Esophagus mucosa (tissue), 1 donor: Measurements from ENCODE around the gene TMEM63A. TPM values are rescaled to one million over a fixed set of nuclear protein-coding genes. Genes with fewer than 3 reads are reported as not detected.

ENCODE experiments used
- ATAC-seq: fragments of 200-7000 bp; cut with Tn5 transposase; one replicate; pipeline ENCODE4 v1.9.1; 2020
- total RNA-seq: library from RNA; stranded (reverse); gene quantifications from one replicate; pipeline ENCODE4 v1.2.4, GENCODE V29; 2023
- donor health status: DM: yes; HTN: yes; CAD: no.

The TMEM63A gene
- total RNA-seq, 1 donor from 2014 or later, result 23.0 TPM

DNA sequence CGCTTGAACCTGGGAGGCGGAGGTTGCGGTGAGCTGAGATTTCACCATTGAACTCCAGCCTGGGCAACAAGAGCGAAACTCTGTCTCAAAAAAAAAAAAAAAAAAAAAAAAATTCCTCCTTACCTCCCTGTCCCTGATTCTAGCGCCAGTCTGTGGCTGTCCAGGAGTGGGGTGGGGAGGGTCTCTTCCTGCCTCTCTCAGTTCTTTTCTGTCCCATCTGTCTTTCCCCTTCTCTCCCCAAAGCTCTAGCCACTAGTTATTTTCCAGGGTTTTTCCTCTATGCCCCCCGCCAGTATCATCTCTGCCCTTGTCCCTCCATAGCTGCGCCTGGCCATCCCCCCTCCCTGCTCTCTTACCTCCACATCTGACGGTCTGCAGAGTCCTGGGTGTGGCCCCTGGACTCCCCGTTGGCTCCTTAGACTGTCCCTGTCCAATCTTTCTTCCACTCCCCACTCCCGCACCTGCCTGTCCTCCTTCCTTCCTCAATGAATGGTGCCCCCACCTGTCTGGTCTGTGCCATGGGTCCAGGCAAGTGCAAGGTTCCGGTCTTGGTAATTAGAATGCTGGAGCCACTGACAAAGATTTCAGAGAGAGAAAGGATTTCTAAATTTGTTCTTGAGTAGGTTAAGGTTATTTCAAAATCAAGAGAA is 1.6 kb upstream of the TMEM63A start:
- ATAC-seq, result no peak

DNA sequence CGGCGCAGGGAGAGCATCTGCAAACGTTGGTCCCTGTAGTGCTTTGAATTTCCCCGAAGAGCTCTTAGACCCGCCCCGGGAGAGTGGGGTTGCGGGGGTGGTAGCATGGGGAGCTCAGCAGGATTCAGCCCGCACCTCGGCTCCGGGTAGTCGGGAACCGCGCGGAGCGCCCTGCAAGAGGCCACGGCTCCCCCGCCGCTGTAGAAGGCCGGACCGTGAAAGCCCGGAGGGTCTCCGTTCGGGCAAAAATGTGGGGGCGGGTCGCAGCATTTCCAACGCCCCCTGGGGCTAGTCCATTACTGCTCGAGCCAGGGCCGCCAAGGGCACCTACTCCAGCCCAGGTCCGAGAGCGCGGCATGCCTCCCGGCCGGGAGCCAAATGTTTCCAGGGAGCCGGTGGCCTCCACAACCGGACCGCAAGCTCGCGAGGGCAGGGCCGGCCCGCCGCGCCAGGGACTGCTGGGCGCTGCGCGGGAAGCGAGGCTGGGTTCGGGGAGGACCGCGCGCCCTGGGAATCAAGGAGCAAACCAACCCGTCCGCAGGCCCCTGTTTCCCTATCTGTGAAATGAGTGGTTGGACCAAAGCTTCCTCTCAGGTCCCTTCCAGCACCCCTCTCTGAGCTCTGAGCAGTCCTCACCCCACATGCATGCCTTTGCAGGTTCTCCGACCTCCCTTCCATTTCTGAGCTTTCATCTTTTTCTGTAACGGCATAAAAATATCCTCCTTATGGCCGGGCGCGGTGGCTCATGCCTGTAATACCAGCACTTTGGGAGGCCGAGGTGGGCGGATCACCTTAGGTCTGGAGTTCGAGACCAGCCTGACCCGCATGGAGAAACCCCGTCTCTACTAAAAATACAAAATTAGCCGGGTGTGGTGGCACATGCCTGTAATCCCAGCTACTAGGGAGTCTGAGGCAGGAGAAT is 775 bp upstream of the TMEM63A start:
- ATAC-seq, result peak; percentile 50

DNA sequence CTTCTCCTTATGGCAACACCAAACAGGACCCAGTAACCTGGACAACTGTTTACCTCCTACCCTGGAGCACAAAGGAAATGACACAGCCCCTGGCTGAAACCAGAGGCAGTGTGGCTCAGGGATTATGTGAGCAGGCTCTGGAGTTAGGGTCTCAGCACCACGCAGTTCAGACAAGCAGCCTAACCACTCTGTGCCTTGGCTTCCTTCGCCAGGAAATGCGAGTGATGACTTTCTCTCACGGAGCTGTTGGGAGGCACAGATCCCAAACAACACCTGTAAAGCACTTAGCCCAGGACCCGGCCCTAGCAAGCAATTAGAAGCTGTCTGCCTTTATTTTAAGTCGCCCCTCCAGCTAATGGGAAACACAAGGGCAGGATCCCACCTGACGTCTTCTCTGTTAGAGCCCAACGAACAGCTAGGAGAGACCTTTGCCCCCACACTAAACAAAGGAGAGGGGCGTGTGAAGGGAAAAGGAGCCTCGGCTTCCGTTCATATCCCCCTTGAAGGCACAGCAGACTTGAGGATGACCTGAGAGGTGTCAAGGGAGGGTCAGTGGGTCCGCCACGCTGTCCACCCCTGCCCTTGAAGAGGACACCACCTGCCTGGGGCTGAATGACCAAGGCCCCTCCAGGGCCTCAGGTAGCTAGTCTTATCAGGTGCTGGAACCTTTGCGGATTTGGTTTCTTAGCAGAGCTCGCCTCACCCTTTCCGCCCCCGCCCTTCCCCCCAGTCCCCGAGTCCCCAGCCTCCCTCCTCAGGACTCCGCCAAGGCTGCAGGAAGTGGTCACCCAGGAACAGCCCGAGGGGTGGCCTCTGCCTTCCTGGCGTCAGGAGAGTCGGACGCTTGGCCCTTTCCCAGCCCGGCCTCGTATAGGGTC is 860 bp downstream of the TMEM63A start:
- peak; percentile 43 for ATAC-seq

DNA sequence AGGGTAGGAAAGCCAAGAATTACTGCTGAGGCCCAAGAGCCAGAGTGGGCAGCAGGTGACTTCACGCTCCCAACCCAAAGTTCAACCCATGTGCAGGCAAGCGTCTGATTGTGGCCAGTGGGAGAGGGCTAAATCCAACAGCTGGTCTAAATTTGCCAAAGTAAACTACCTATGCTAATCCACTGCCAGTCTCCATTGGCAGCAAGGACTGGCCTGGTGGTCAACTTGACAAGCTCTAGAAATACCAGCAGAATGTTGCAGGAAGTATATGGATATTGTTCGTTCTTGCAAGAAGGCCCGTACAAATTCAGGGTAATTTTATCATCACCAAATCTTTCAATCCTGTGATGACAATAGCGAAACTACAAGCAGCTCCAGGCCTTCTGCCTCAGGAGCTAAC is 1.5 kb downstream of the TMEM63A start:
- ATAC-seq, result no peak

DNA sequence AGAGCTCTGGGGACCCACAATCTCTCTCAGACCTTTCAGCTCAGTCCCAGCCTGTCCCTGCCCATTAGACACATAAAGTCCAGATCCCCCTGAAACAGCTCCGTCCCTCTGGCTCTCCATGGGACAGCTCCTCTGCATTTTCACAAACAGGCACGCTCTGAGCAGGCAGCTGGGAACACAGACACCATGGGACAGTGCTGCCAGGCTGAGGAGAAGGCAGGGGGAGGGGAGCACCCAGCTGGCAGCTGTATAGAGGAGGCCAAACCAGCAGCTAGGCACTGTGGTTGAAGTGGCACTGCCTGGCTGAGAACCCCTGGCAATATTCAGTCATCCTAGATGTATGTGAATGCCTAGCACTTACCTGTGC is 2.0 kb downstream of the TMEM63A start:
- ATAC-seq, result no peak

DNA sequence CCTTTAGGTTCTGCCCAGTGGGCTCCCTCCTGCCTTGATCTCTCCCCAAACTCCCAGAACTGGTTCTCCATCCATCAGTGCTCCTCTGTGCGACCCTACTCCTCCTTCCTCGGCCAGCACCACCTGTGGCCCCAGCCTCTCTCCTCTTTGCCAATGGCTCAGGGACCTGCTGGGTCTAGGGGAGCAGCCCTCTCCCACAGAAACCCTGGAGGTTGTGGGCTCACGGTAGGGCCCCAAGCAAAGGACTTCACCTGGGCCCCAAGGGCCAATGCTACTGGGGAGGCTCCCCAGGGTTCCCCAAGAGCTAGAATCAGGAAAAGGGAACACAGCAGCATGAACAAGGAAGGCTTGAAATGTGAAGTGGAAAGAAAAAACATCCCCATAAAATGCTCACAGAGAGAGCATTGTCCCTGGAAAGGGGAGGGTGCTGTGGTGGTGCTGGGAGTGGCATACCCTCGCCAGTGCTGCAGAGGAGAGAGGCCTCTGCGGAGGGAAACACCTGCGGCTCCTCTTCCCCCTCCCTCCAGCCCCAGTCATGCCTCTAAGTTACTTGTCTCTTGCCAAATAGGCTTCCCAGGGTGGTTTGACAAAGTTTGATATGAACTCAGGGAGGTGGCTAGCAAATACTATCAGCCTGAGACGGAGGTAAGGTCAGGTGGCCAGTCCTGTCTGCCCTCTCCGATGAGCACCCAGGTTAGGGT is 2.5 kb downstream of the TMEM63A start:
- ATAC-seq, result no peak

DNA sequence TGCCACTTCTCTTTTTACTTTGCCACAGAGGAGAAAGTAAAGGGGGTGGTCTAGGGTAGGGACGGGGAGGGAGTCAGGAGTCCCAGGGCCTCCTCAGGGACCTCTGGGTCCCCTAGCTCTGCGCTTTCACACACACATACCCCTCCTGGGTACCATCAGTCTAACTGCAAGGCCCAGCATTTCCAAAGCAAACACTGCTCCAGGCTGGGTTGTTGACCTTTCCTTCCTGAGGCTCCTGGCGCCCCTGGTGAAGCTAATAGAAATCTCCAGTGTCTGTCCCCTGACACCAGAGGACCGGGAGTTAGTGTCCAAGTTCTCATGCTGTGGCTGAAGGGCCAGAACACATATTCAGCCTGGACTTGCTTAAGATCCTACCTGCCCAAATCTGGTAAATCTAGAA is 3.9 kb downstream of the TMEM63A start:
- no peak for ATAC-seq

DNA sequence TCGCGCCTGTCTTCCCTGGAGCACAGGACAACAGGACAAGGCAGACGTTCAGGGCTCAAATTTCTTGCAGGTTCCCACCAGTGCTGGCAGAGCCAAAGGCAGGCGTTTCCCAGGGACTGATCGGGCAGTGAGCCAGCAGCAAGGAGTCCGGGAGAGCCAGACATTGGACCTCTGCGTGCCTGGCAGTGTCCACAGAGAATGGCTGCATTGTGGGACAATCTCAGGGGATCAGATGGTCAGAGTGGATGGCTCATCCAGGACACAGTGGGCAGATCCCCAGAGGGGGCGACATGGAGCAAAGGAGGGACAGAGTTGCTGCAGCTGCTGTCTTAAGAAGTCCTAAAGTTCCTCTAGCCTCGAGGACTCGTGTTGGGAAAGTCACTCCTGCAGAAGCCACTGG is 4.6 kb downstream of the TMEM63A start:
- ATAC-seq, result no peak

DNA sequence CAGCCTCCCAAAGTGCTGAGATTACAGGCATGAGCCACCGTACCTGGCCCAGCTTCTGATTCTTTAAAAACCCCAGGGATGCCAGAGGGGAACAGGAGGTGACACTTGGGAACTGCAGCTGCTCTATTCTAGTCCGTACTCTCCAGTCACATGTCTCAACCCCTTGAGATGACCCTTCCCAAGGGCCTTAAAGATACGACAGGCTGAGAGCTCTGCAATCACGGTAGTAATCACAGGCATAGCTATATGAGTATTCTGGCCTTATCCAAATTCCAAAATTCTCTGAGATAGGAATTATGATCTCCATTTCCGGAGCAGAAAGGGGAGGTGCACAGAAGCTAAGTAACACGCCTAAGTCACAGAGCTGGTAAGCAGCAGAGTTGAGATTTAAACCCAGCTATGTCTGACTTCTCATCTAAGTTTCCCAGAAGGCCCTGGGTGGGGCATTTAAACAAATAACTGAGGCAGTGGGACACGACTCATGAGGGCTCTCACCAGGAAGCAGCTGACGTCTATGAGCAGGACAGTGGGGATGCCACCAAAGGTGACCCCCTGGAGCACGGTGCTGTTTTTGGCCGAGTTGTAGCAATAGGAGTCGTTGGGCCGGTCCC is 5.2 kb downstream of the TMEM63A start:
- ATAC-seq, result no peak

DNA sequence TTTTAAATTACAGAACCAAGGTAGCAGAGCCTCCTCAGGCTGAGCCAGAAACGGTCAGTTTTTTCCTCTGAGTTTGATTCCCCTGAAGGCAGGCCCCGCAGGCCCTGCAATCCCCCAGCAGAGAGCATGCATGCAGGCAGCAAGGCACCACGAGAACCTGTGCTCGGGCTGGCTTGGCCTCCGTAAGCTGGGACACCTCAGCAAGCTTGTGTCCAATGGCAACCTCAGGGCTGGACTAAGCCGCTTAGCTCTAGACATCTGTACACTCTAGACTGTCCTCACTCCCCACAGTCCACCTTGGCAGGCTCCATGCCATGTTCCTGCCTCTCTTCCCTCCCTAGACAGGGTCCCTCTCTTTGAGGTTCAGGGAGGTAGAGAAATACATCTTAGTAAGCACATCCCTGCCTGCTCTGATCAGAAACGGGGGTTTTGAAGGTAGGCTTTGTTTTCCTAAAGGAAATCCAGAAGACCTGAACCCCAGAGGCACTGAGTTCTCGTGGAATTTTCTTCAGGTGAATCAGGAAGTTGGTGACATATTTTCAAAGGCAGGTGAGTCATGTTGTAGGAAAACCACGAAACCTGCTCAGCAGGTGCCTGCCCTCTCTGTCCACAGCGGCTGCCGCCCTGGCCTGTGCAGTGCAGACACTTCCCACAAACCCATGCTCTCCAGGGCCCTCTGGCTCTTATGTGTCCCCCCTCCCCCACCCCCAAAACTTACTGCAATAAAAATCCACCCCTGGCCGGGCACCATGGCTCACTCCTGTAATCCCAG is 7.0 kb downstream of the TMEM63A start:
- ATAC-seq, result peak; percentile 91

DNA sequence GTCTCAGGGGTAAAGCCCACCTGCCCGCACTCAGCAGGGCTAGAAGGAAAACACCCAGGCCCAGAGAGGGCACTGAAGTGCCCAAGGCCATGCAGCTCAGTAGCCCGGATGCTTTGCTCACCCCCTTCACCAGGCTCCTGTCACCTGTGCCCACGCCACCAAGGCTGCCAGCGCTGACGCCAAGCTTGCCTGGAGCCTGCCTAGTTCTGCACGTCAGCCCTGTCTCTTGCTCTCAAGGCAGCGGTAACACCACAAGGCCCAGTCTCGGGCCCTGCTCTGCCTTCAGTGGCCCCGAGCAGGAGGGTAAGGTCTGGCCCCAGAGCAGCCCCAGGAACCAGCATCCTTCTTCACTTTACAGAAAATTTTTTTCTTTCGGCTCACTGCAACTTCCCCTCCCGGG is 7.7 kb downstream of the TMEM63A start:
- ATAC-seq, result no peak

DNA sequence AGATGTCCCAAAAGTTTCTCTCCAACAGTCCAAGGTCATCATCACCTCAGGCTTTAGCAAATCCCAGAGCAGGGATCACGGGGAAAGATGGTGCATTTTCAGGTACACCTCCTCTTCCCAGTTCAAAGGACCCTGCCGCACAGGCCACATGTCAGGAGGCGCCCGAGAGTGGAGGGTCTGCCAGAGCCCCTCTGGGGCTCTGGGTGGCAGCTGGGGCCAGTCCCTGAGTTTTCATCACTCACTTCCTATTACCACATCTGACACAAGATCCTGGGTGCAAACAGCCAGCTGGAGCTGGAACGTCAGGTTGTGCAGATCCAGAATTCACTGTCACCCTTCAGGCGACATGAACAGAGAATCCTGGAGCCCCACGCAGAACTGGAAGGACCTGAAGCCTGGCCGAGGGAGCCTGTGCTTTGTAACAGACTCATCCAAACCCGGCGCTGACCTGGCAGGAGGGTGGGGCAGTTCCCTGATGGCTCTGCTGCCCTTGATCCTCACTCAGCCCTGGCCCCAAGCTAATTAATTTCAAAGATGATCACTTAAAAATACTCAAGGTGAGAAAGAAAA is 8.8 kb downstream of the TMEM63A start:
- peak; percentile 59 for ATAC-seq

DNA sequence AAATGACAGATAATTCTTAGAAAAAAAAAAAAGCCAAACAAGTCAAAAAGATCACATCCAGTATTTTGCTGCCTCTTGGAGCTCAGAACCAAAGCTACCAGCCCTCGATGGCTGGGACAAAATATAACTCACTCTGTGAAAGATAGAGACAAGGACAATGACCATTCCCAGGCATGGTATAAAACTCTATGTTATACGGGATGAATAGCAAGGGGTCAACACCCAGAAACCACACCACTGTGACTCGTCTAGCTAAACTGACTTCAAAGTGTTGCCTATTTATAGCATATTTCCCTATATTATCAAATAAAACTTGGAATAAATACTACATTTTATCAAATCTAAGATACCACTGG is 10.1 kb downstream of the TMEM63A start:
- no peak for ATAC-seq

DNA sequence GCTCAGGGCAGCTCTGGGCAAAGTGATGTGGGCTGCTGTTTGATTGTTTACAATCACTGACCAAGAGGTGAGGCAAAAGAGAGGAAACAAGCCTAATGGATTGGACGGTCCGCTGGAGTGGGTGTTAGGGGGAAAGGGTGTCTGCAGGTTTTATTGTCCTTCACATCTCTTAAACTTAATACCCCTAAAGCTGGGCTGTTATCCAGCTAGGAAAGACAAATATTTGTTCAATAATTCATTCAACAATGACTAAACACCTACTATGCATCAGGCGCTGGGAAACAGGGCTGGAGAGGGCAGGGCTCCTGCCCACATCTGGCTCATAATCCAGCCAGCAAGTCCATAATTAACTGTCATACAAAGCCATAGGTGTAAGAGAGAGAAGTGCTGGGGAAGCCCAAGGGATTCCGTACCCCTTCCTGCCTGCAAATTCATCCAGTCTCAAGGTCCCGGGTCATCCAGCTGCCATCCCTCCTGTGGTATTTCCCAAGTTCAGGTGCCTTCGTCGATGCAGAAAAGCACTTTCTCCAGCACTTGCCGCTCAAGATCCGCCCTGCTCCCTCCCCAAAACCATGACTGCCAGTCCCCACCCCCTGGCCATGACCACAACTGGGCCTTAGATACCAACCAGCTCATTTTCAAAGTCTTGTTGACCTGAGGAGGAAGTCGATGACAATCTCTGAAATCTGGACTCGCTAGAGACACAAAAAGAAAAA is 10.7 kb downstream of the TMEM63A start:
- no peak for ATAC-seq

DNA sequence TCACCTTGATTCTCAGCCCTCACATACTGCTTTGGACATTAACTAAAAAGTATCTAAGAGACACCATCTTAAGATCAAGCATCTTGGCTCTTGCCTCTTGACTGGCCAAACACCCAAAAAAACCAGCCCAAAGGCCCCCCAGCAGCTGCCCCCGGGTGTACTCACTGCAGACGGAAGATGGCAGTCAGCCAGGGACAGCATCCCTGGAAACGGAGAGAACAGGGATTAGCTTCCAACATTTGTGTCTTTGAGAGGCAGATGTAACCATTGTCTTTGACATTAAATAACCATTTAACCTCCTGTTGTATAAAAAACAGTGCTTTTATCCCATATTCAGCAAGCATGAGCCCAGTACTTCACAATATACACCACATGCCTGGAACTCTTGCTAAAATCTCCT is 11.3 kb downstream of the TMEM63A start:
- ATAC-seq, result no peak

DNA sequence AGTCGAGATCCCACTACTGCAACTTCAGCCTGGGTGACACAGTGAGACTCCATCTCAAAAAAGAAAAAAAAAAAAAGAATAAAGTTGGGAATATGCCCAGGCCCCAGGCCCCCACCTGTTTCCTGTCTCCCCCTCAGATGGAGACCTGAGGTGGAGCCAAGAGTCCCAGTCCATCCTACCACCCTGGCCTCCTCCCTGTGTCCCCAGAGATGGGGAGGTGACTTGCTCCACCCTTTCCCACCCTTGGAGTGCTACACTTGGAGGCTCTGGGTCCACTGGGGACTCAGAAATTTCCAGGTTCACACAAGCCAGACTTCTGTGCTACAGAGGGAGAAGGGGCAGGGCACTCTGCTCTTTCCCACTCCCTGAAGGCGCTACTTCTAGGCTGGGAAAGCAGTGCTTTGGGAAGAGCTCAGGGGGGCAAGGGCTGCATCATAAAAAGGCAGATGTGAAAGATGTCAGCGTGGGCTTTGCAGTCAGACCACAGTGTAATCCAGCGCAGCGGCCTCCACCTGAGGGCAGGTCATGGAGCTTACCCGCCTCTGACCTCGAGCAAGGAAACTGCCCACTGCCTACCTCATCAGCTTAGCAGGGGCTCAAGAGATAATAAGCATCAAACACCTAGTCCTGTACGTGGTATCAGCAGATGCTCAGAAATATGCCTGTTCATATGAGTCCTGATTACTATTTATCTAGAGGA is 13.4 kb downstream of the TMEM63A start:
- no peak for ATAC-seq

DNA sequence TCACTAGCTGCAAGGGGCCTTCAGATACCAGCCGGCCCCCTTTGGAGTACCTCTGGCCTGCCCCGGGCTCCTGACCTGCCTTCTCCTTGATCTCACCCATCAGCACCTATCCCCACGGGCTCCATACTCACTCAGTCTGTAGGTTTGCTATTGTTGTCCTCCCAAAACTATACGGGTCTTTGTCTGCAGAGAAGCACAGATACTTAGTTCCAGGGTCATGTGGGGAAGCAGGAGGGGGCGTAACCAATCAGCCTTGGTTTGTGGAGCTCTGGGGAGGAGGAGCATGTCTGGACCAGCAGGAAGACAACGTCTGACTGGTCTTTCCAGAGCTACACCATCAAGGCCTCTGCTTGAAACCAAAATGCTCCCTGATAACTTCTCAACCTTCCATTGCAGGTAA is 15.2 kb downstream of the TMEM63A start:
- no peak for ATAC-seq

DNA sequence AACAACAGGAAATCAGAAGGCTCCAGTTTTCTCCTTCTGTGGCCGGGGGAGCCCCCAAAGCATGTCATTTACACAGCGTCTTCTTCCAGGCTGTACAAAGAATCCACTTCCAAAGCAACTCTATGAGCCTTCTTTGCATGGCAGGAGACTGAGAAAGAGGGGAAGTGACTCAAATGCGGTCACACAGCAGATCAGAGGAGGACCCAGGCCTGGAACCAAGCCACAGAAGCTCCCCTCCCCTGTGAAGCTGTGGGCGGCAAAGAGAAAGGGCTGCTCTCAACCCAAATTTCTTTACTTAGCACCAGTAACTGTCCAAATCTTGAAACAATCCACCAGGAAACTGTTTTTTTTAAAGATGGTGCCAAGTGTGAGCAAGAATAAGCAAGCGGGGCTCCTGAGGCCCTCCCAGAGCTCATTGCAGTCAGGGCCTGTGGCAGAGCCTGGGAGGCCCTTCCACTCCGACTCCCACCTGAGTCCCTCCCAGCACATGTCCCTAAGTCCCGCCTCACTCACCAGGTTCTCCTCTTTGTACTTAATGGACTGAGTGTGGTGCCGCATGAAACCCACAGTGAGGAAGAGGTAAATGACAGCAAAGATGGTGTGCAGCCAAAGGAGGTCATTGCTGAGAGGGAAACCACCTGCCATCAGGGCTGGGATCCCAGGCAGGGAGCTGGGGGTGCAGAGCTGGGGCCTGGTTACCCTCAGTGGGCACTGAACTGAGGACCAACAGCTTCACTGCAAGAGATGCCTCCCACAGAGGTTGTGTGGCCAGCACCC is 15.9 kb downstream of the TMEM63A start:
- ATAC-seq, result no peak

DNA sequence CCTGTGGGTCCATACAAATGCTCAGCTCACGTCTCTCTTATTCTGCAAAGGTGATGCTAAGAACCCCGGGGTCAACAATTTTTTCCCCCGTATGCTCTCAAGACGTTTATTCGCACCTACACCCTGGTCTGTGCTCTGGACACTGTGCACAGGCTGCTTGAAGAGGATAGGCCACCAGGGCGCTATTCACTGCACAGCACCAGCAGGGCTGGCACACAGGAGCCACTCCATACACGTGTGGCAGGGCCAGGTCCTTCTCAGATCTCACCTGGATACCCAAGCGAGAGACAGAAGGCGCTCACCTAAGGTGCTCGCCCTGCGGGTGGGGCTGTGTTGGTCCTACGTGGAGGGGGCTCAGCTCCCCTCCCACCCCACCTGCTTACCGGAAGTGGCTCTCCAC is 16.7 kb downstream of the TMEM63A start:
- ATAC-seq, result no peak
